Measurements from ENCODE around the gene JADE2.

The JADE2 gene

GRCh38 chr5:134530301-134531077 lies 5.0 kb downstream of the JADE2 start:
- Histone ChIP-seq H3K27me3 (ENCODE audit: low read depth) (no peaks in the 10 kb centered on the region), H3K9me3 (no peaks in the 10 kb centered on the region), H3K4me3 (no peak overlapping the region), H3K36me3 (replicated peaks) (no peaks in the 10 kb centered on the region), H3K4me1 (peaks cover 7% of the 10 kb centered on the region)
- in situ Hi-C loops (cut with MboI; ENCODE audit: low sequenced_read_pairs), result no loop called here
- no peak for DNase-seq (ENCODE audit: low spot score in 2 of 2)

GRCh38 chr5:134533115-134533815 lies 7.8 kb downstream of the JADE2 start:
- no peaks in the 10 kb centered on the region for H3K9me3 ChIP-seq
- no peak for DNase-seq (ENCODE audit: low spot score in 2 of 2)
- in situ Hi-C loops (cut with MboI; ENCODE audit: low sequenced_read_pairs), result no loop called here
- H3K36me3 ChIP-seq (replicated peaks), result peaks cover under 1% of the 10 kb centered on the region; the same call in 1 of the 2 replicates
- no peak overlapping the region for H3K4me3 ChIP-seq
- H3K4me1 ChIP-seq, result peaks cover under 1% of the 10 kb centered on the region; the same call in 1 of the 2 replicates
- H3K27me3 ChIP-seq (ENCODE audit: low read depth), result no peaks in the 10 kb centered on the region

GRCh38 chr5:134534058-134534725 lies 8.7 kb downstream of the JADE2 start:
- no peak for DNase-seq (ENCODE audit: low spot score in 2 of 2)
- H3K9me3 ChIP-seq, result no peaks in the 10 kb centered on the region
- H3K36me3 ChIP-seq (replicated peaks), result peaks cover 5% of the 10 kb centered on the region; the same call in 1 of the 2 replicates
- H3K4me3 ChIP-seq, result no peak overlapping the region
- H3K27me3 ChIP-seq (ENCODE audit: low read depth), result no peaks in the 10 kb centered on the region
- H3K4me1 ChIP-seq, result no peaks in the 10 kb centered on the region
- in situ Hi-C loops (cut with MboI; ENCODE audit: low sequenced_read_pairs), result no loop called here

GRCh38 chr5:134534726-134535110 lies 9.2 kb downstream of the JADE2 start:
- Histone ChIP-seq H3K36me3 (replicated peaks) (peaks cover 5% of the 10 kb centered on the region; the same call in 1 of the 2 replicates), H3K27me3 (ENCODE audit: low read depth) (no peaks in the 10 kb centered on the region), H3K9me3 (no peaks in the 10 kb centered on the region), H3K4me3 (no peak overlapping the region), H3K4me1 (no peaks in the 10 kb centered on the region)
- in situ Hi-C loops (cut with MboI; ENCODE audit: low sequenced_read_pairs), result no loop called here
- no peak for DNase-seq (ENCODE audit: low spot score in 2 of 2)

- Histone ChIP-seq H3K4me3 (no peak overlapping the region), H3K36me3 (replicated peaks) (peaks cover 14% of the 10 kb centered on the region), H3K4me1 (no peaks in the 10 kb centered on the region), H3K9me3 (no peaks in the 10 kb centered on the region), H3K27me3 (ENCODE audit: low read depth) (no peaks in the 10 kb centered on the region)
- in situ Hi-C loops (cut with MboI; ENCODE audit: low sequenced_read_pairs), result no loop called here
- DNase-seq (ENCODE audit: low spot score in 2 of 2), result no peak
Observed at GRCh38 chr5:134536876-134537275, 11.4 kb downstream of the JADE2 start.

- H3K9me3 ChIP-seq, result no peaks in the 10 kb centered on the region
- H3K27me3 ChIP-seq (ENCODE audit: low read depth), result no peaks in the 10 kb centered on the region
- no peak for DNase-seq (ENCODE audit: low spot score in 2 of 2)
- peaks cover 14% of the 10 kb centered on the region for H3K36me3 ChIP-seq (replicated peaks)
- H3K4me1 ChIP-seq, result no peaks in the 10 kb centered on the region
- no peak overlapping the region for H3K4me3 ChIP-seq
- in situ Hi-C loops (cut with MboI; ENCODE audit: low sequenced_read_pairs), result no loop called here
Observed at GRCh38 chr5:134537297-134537696, 11.8 kb downstream of the JADE2 start.

- Histone ChIP-seq H3K4me3 (no peak overlapping the region), H3K4me1 (no peaks in the 10 kb centered on the region)
Observed at GRCh38 chr5:134538296-134538695, 12.8 kb downstream of the JADE2 start.

GRCh38 chr5:134539732-134540131 lies 14.3 kb downstream of the JADE2 start:
- in situ Hi-C loops (cut with MboI; ENCODE audit: low sequenced_read_pairs), result no loop called here
- Histone ChIP-seq H3K4me1 (no peaks in the 10 kb centered on the region), H3K4me3 (no peak overlapping the region), H3K36me3 (replicated peaks) (peaks cover 14% of the 10 kb centered on the region), H3K27me3 (ENCODE audit: low read depth) (no peaks in the 10 kb centered on the region), H3K9me3 (no peaks in the 10 kb centered on the region)
- DNase-seq (ENCODE audit: low spot score in 2 of 2), result no peak

More at GRCh38 chr5:134538296-134538695, 12.8 kb downstream of the JADE2 start:
- no peaks in the 10 kb centered on the region for H3K27me3 ChIP-seq (ENCODE audit: low read depth)
- DNase-seq (ENCODE audit: low spot score in 2 of 2), result no peak
- in situ Hi-C loops (cut with MboI; ENCODE audit: low sequenced_read_pairs), result no loop called here
- no peaks in the 10 kb centered on the region for H3K9me3 ChIP-seq
- peaks cover 14% of the 10 kb centered on the region for H3K36me3 ChIP-seq (replicated peaks)

- H3K9me3 ChIP-seq, result no peaks in the 10 kb centered on the region
- H3K36me3 ChIP-seq (replicated peaks), result peaks cover 14% of the 10 kb centered on the region
- in situ Hi-C loops (cut with MboI; ENCODE audit: low sequenced_read_pairs), result no loop called here
- H3K27me3 ChIP-seq (ENCODE audit: low read depth), result no peaks in the 10 kb centered on the region
- DNase-seq (ENCODE audit: low spot score in 2 of 2), result no peak
- no peaks in the 10 kb centered on the region for H3K4me1 ChIP-seq
- no peak overlapping the region for H3K4me3 ChIP-seq
Observed at GRCh38 chr5:134540747-134541733, 15.6 kb downstream of the JADE2 start.

- Histone ChIP-seq H3K36me3 (replicated peaks) (peaks cover 14% of the 10 kb centered on the region), H3K4me1 (no peaks in the 10 kb centered on the region), H3K9me3 (no peaks in the 10 kb centered on the region), H3K27me3 (ENCODE audit: low read depth) (no peaks in the 10 kb centered on the region), H3K4me3 (no peak overlapping the region)
- peak in 1 of 2 experiments; percentile 59 for DNase-seq (ENCODE audit: low spot score in 2 of 2)
- in situ Hi-C loops (cut with MboI; ENCODE audit: low sequenced_read_pairs), result no loop called here
Observed at GRCh38 chr5:134541736-134542376, 16.4 kb downstream of the JADE2 start.

- Histone ChIP-seq H3K4me3 (no peak overlapping the region), H3K27me3 (ENCODE audit: low read depth) (no peaks in the 10 kb centered on the region), H3K4me1 (no peaks in the 10 kb centered on the region), H3K9me3 (no peaks in the 10 kb centered on the region), H3K36me3 (replicated peaks) (peaks cover 11% of the 10 kb centered on the region; the same call in 1 of the 2 replicates)
- DNase-seq (ENCODE audit: low spot score in 2 of 2), result no peak
- in situ Hi-C loops (cut with MboI; ENCODE audit: low sequenced_read_pairs), result no loop called here
Observed at GRCh38 chr5:134543820-134544614, 18.5 kb downstream of the JADE2 start.
